GM19025 (cell line): ENCODE results near the gene SLC7A9.

Experiments
- ATAC-seq: cut with Tn5 transposase; IDR thresholded peaks from one replicate; pipeline ENCODE4 v1.9.1; 2021; ENCODE audit warnings: mild to moderate bottlenecking, low read depth, moderate library complexity; ENCODE audit not compliant: unreplicated experiment

The SLC7A9 gene

GRCh38 chr19:32829345-32829896 is 40.1 kb downstream of the SLC7A9 start:
- no peak for ATAC-seq

DNA sequence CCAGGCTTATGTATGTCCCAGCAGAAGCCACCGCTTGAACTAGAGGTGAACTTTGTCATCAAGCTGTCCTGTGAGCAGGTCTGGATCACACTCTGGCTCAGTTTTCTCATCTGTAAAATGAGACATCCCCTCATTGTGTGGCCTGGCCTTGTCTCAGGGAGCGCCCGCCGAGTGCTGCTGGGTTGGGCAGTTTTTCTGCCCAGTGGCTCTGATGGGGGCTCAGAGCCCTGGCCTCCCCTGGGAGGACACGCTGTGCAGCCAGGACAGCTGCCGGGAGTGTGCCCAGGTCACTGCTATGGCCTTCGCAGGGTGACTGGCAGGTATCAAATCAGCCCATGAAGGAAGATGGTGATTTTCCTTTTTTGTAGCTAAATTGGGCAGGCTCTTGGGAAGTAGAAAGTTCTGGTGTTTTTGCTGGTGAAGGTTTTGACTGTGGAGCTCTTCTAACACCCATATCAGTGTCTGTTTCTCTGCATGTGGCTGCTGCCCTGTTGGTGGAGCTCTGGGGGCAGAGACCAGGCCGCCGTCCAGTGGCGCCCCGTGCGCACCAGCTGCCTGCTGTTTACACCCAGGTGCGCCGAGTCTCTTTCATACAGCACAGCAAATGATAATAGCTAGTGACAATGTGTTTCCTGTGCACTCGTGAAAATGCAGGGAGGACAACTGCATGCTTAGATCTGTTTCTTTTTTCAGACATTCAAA is 40.8 kb downstream of the SLC7A9 start:
- no peak for ATAC-seq

DNA sequence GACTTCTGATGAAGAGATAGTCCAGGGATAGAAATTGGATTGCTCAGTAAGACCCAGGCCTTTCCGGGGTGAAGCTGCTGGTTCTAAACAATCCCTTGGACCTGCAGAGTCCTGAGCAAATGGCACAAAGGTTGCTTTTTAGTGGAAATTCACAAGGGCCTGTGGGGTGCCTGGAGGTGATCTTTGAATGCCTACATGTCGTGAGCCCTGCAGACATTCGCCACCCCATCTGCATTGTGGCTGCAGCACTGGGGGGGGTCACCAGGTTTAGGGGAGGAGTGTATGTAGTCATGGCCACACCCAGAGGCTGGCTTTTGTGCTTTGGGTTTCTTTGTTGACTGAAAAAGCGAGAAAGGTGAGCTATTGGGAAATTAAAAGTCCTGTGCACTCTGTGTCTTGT is 41.4 kb downstream of the SLC7A9 start:
- ATAC-seq = no peak

- ATAC-seq = no peak
Measured at GRCh38 chr19:32824916-32825608, 44.5 kb downstream of the SLC7A9 start.

DNA sequence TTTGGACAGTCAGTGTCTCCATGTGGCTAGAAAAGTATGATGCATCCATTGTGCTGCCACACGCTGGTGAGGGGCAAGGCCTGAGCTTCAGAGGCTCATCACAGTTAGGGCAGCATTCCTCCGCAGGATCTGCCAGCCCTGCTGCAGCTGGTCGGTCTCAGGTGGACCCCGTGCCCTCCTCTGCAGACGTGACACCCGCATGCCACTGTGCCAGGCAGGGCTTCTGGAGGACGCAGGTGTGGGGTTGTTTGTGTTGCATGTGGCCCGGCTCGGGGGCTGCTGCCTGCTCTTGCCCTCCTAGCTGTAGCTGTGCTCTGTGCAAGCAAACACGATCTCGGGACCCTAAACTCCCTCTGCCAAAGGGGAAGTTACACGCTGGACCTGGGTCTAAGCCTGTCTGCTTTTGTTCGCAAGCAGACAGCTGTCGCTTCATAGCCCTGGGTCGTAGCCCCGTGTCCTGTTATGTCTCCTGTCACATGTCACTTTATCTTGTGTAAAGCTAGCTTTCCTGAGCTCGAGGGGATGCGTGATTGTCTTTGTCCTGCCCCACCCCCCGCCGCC is 45.3 kb downstream of the SLC7A9 start:
- no peak for ATAC-seq

- ATAC-seq = no peak
Measured at GRCh38 chr19:32823747-32824102, 45.8 kb downstream of the SLC7A9 start.

DNA sequence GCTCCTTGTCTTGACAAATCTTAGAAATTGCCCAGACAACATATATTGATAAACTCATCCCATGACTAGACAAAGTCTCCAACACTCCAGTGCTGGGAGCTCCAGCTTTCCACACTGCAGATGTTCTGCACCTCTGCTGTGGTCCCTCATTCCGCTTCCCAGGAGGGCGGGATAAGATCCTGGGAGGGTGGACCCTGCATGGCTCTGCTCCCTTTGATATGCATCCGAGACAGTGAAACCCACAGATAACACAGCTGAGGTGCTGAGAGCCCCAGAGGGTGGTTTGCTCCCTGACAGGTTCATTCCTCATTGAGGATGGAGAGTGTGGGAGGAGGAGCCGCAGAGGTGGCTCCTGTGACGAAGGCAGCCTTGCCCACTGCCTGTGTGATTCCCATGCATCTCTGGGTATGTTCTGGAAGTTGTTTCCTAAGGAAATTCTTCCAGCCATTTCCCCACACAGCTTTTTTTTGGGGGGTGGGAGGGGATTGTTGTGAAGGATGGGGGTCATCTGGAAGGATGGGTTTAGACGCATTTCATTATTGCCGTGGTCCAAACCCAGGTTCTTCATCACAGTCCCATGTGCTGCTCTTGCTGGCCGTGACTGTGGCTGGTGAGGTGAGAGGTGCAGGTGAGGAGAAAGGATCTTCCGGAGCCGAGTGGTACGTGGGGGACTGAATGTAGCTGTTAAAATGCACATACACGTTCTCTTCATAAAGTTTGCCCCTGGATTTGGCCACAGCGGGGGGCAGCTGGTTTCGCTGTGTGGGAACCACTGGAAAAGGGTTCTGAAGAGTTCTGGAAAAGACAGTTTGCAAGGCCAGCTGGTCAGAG is 46.4 kb downstream of the SLC7A9 start:
- ATAC-seq = no peak

DNA sequence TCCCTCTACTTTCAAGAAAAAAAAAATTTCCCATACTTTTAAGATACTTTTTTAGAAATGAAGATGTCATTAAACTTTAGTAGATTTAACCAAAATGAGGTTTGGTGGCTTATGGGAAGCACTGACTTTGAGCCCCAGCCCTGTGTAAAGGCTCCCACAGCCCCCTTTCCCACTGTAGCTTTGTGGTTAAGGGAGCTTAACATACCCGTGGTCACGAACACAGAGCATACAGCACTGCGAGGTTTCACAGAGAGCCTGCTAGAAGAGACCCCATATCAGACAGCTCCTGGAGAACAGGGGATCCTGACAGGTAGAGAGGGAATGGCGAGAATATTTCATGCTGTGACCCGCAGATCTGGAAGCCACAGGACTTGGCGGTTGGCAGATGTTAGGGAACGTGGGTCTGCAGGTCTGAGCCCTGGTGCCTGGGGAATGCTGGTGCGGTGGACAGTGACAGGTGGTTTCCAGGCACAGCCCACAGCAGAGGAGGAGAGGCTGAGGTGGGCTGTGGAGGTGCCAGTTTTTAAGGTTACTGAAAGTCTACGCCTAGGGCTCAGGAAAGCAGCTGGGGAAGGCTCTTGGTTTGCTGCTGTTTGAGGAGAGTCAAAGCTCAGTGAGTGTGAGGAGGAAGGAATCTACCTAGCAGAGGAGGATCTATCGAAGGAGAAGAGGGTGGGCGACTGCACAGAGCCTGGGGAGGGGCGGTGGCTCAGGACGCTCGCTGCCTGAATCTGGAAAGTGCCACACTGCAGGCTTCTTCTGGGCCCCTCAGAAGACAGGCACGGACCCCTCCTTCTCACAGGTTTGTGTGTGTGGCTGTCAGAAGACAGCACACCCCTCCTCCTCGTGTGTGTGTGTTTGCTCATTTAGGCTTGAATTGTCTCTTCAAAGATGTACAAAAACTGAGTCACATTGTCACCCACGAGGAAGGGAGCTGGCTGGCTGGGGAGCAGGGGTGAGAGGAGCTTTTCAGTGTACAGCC is 49.9 kb downstream of the SLC7A9 start:
- no peak for ATAC-seq

- no peak for ATAC-seq
Measured at GRCh38 chr19:32818536-32818935, 51.0 kb downstream of the SLC7A9 start.

GRCh38 chr19:32817569-32818476 is 51.7 kb downstream of the SLC7A9 start:
- ATAC-seq = no peak

DNA sequence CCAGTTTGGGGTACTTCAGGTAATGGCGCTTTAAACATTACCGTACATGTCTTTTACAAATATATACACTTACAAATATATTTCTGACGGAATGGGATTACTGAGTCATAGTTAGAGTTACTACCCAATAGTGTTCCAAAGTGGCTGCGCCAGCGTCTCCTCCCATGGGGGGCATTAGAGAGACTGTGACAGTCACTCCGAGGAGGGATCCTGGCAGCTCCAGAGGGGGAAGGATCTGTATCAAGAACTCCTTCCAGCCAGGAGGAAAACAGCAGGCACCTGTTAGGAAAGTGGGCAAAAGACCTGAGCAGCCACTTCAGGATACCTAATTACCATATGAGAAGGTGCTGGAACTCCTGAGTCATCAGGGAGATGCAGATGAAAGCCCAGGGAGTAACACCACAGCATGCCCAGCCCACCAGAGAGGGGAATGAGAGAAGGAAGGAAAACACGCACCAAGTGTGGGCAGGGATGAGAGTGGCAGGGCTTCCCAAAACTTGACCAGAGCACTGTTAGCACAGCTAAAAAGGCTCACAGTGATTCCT is 52.9 kb downstream of the SLC7A9 start:
- no peak for ATAC-seq

- ATAC-seq = no peak
Measured at GRCh38 chr19:32814624-32815023, 54.9 kb downstream of the SLC7A9 start.

GRCh38 chr19:32813862-32814425 is 55.6 kb downstream of the SLC7A9 start:
- ATAC-seq = no peak

GRCh38 chr19:32812571-32812970 is 57.0 kb downstream of the SLC7A9 start:
- no peak for ATAC-seq

DNA sequence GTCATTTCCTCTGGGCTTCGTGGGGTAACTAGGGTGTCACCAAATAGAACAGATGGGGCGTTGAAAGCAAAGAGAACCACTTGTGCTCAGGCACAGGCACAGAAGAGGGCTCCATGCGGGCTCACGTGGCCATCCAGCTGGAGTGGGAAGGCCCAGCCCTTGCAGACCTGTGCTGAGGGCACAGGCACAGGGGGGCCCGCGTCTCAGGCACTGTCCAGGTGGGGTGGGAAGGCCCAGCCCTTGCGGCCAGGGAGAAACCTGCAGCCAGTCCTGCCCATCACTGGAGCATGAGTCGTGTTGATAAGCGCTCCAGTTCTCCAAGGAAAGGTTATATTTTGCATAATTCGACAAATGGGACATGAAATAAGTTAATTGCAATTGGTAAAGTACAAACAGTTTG is 57.5 kb downstream of the SLC7A9 start:
- no peak for ATAC-seq

GRCh38 chr19:32811151-32811550 is 58.4 kb downstream of the SLC7A9 start:
- no peak for ATAC-seq

DNA sequence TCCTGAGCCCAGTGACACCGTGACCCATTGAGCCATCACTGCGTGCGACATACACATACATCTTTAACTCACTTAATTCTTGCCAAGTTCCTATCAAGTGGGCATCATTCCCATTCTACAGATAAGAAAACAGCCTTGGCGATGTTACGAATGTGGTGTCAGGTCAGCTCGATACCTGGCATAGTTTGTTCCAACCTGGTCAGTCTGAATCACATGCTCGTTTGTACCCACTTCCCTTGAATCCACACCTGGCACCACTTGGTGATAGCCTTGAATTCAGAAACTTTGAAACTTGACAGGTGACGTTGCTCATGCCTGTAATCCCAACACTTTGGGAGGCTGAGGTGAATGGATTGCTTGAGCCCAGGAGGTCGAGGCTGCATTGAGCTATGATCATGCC is 59.1 kb downstream of the SLC7A9 start:
- ATAC-seq = no peak

GRCh38 chr19:32809754-32810153 is 59.8 kb downstream of the SLC7A9 start:
- no peak for ATAC-seq
